ENCODE measurements around the gene NDN. TPM values are rescaled to one million over a fixed set of nuclear protein-coding genes. Genes with fewer than 3 reads are reported as not detected.
"Not testable (repeated sequence)": the region's sequence is repeated elsewhere in the genome, so short reads cannot be mapped to it uniquely, and the experiment has no call there.

The NDN gene, protein sequence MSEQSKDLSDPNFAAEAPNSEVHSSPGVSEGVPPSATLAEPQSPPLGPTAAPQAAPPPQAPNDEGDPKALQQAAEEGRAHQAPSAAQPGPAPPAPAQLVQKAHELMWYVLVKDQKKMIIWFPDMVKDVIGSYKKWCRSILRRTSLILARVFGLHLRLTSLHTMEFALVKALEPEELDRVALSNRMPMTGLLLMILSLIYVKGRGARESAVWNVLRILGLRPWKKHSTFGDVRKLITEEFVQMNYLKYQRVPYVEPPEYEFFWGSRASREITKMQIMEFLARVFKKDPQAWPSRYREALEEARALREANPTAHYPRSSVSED
- total RNA-seq (2014; rRNA removed; shearing (Covaris generic)): not detected in 2 replicates

DNA sequence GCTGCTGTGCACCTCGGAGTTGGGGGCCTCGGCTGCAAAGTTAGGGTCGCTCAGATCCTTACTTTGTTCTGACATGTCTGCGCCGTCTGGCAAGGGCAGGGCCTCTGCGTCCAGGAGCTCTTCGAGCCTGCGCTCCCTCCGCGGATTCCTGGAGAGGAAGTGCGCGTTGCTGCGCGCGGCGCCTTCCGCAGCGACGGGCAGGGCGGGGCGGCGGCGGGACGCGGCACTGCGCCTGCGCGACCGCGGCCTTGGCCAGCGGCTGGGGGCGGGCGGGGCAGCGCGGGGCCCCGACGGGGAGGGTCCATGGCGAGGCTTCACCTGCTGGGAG is at the start of gene NDN:
Gene NDN (minus strand): TSS at position 163 of the 328 bp plus-strand sequence. CDS start 88 bp downstream, at position 75.
- DNase-seq (ENCODE audit: low spot score): no peak

DNA sequence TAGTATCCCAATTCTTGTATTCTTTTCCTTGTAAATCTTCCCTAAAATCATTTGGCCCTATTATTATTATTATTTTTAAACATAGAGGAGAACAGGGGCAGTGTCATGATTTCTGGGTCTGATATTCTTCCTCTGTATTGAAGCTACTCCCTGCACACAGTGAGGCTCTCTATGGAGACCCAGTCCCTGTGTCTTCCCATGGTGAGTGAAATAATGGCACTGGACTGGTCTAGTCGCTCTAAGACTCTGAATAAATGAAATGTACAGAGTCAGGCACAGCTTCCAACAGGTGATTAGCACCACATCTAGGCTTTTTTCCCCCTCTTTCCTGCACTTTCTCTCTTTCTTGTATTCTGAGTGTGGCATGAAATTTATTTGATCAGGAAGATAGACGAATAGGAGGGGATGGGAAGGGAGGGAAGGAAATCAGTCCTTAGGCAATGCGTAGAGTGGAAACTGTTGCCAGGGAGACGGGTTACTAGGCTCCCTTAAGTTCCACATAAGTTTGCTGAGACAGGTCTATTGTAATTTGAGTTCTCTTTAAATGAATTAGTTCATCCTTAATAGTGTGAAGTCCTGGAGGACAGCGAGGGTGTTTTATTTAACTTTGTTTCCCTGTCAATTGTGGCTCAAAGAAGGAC is 49.0 kb upstream of the NDN start:
- DNase-seq (ENCODE audit: low spot score): no peak

- DNase-seq (ENCODE audit: low spot score): no peak
These were observed 47.8 kb upstream of the NDN start for GRCh38 chr15:23734862-23735261.

GRCh38 chr15:23713874-23714656 is 27.0 kb upstream of the NDN start:
- DNase-seq (ENCODE audit: low spot score): not testable (repeated sequence)

- DNase-seq (ENCODE audit: low spot score): no peak
These were observed 21.2 kb upstream of the NDN start for GRCh38 chr15:23708332-23708731.

GRCh38 chr15:23695282-23695681 is 8.2 kb upstream of the NDN start:
- no peak for DNase-seq (ENCODE audit: low spot score)

DNA sequence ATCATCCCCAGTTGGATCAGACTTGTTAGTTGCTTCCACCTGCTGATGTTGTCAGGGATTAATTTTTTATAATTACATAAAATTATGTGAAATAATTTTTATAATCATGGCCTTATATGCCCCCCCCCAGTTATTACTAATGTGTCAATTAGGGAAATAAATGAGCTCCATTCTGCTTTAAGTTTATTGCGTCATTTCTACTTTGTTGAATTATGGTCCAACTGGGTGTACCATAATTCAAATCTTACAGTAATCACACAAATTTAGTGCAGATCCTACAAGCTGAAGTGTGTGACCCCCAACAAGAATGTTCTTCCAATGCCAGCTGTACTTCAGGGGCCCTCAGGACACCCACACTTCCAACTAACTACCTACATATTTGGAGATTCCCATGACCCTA is 7.5 kb upstream of the NDN start:
- DNase-seq (ENCODE audit: low spot score): no peak

GRCh38 chr15:23690450-23690852 is 3.3 kb upstream of the NDN start:
- no peak for DNase-seq (ENCODE audit: low spot score)

DNA sequence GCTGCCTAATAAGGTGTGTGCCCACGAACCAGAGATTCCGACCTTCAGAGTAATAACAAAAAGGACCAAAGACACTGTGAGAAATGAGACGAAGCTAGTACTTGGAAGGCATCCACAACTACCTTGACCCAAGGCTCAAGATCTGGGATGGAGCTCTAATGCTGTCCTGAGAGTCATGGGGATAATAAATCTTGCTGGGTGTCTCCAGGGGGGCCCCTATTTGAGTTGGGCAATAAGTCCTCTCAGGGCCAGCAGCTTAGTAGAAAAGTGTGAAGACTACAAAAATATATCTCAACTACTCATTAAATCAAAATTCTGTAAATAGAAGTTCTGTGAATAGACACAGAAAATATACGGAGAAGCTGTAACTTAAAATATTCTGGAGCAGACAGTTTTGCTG is 2.9 kb upstream of the NDN start:
- no peak for DNase-seq (ENCODE audit: low spot score)

DNA sequence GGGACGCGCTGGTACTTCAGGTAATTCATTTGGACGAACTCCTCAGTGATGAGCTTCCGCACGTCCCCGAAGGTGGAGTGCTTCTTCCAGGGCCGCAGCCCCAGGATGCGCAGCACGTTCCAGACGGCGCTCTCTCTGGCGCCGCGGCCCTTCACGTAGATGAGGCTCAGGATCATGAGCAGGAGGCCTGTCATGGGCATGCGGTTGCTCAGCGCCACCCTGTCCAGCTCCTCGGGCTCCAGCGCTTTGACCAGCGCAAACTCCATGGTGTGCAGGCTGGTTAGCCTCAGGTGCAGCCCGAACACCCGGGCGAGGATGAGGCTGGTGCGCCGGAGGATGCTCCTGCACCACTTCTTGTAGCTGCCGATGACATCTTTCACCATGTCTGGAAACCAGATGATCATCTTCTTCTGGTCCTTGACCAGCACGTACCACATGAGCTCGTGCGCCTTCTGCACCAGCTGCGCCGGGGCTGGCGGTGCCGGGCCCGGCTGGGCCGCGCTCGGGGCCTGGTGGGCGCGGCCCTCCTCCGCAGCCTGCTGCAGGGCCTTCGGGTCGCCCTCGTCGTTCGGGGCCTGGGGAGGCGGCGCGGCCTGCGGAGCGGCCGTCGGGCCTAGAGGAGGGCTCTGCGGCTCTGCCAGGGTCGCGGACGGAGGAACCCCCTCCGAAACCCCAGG is 501 bp downstream of the NDN start:
- no peak for DNase-seq (ENCODE audit: low spot score)

- no peak for DNase-seq (ENCODE audit: low spot score)
These were observed 15.6 kb downstream of the NDN start for GRCh38 chr15:23671481-23671880.

- DNase-seq (ENCODE audit: low spot score): no peak
These were observed 16.1 kb downstream of the NDN start for GRCh38 chr15:23670970-23671369.

- no peak for DNase-seq (ENCODE audit: low spot score)
These were observed 23.9 kb downstream of the NDN start for GRCh38 chr15:23663232-23663631.

DNA sequence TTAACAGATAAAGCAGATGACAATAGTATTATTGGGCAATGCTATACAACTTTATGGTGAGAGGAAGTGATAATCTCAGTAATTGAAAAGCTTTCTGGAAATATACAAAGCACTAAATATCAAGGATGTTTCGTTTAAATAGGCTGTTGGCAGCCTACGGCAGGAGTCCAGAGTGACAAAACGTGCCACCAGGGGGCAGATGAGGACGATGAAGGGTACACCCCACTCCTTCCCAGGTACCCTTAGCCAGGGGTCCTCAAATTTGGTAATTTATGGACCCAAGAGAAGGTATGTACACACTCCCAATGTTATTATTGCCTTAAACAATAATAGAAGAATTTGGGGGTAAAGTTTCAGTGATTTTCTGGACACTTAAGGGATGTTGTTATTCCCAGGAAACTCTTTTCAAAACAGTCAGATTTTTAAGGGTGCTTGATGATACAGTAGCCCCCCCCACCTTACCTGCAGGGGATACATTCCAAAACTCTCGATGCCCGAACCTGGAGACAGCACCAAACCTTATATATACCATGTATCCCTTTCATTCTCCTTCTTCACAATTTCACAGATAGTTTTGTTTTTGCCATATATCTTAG is 38.1 kb downstream of the NDN start:
- DNase-seq (ENCODE audit: low spot score): peak; percentile 65

GRCh38 chr15:23647421-23648370 is 39.4 kb downstream of the NDN start, which contains the start of gene MAGEL2:
MAGEL2 (minus strand) TSS chr15:23647867; CDS start chr15:23647742, 125 bp downstream.
- DNase-seq (ENCODE audit: low spot score): no peak

- no peak for DNase-seq (ENCODE audit: low spot score)
These were observed 40.2 kb downstream of the NDN start for GRCh38 chr15:23647001-23647295.

DNA sequence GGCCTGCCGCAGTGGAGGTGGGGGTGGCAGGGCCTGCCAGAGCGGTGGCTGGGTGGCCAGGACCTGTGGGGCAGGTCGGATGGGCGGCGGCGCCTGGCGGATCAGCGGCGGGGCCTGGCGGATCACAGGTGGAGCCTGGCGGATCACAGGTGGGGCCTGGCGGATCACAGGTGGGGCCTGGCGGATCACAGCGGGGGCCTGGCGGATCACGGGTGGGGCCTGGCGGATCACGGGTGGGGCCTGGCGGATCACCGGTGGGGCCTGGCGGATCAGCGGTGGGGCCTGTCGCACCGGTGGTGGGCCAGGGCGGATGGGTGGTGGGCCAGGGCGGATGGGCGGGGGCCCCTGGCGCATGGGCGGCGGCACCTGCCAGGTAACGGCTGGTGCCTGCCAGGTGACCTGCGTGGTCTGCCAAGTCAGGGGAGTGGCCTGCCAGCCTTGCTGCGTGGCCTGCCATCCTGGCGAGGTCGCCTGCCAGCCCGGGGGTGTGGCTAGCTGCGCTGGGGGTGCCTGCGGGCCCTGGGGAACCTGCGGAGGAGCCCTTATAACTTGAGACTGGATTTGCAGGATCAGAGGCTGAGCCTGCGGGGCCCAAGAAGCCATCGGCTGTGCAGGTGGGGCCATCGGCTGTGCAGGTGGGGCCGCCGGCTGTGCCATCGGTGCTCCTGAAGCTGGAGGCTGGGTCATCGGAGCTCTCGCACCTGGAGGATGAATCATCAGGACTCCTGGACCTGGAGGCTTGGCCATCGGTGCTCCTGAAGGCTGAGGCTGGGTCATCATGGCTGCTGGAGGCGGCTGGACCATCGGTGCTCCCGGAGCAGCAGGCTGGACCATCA is 40.7 kb downstream of the NDN start:
- no peak for DNase-seq (ENCODE audit: low spot score)

GRCh38 chr15:23645371-23646164 is 41.5 kb downstream of the NDN start:
- no peak for DNase-seq (ENCODE audit: low spot score)

DNA sequence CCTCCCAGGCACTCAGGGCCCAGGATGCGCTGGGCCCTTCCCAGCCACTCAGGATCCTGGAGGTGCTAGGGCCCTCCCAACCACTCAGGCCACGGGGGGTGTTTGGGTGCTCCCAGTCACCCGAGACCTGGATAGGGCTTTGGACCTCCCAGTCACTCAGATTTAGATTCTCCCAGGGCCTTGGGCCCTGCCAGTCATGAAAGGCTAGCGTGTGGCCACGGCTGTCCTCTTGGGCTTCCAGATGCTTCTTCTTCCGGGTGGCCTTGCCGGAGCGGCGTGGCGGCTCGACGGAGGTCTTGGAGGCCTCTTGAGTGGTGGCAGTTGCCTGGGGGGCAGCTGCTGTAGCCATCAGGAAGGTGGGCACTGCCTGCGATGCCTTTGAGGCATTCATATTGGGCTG is 42.3 kb downstream of the NDN start:
- DNase-seq (ENCODE audit: low spot score): no peak

All from HT-29 (cell line).